ENCODE measurements around the gene ABHD5.

DNA sequence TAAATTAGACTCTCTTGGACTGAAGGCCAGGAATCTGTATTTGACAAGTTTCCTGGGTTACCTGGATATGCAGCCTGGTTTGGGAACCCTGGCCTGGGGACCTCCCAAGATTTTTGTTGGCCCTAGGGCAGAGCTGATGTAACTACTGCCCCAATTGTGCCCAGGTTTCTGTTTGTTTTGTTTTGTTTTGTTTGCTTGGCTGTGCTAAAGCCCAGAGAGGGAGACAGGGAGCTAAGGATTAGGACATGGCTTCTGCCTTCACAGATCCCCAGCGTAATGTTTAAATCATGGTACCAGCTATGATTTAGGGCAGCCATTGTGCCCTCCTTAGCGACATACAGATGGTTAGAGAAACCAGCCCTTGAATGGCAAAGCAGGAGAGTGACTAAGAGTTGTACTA lies 47.6 kb downstream of the ABHD5 start:
- no peak for TF ChIP-seq EZH2 (IDR thresholded peaks at IDR 0.05; ENCODE audit: insufficient read depth, poor library complexity, severe bottlenecking)
- no peak for TF ChIP-seq EZH2phosphoT487 (IDR thresholded peaks at IDR 0.05; ENCODE audit: insufficient read depth, low read depth)

All from GM23248 (cell line).